Neural cell (in vitro differentiated cells): ENCODE data around the gene HEG1.

Source experiments
- CTCF ChIP-seq: fragments of 450-650 bp; IDR thresholded peaks from 2 replicates; pipeline ENCODE4 v1.5.1; 2014; ENCODE audit warnings: antibody characterized with exemption, mild to moderate bottlenecking, moderate library complexity; ENCODE audit not compliant: poor library complexity, severe bottlenecking
- TAF1 ChIP-seq: IDR thresholded peaks from 2 replicates; pipeline ENCODE4 v1.6.1; 2012; ENCODE audit warnings: low read depth

GRCh38 chr3:125075738-125076137 lies 19.9 kb upstream of the HEG1 start:
- TF ChIP-seq CTCF, result no peak
- no peak for TF ChIP-seq TAF1
